Thyroid gland (tissue), 4 donors: Measurements from ENCODE around the gene DAAM2.

Experiments used
- POLR2A ChIP-seq, 2 donors: fragments of 450-650 bp; IDR thresholded peaks; one replicate each; pipeline ENCODE4 v1.6.1; 2017; ENCODE audit warnings: antibody characterized with exemption in 2 of 2, mild to moderate bottlenecking in 2 of 2, moderate library complexity in 1 of 2
- TF ChIP-seq, protein P1 (sequence below), 6 experiments: fragments of 200-600 bp in 3 of 6; fragments of 450-650 bp in 3 of 6; sonication (generic) in 3 of 6; IDR thresholded peaks; one replicate each; pipeline ENCODE4 v1.5.1; 2016 to 2019; ENCODE audit warnings: antibody characterized with exemption in 6 of 6, mild to moderate bottlenecking in 2 of 6, inconsistent platforms in 1 of 6, moderate library complexity in 1 of 6

GRCh38 chr6:39786649-39787048, 5.5 kb upstream of the DAAM2 start:
- TF ChIP-seq, protein P1, sequence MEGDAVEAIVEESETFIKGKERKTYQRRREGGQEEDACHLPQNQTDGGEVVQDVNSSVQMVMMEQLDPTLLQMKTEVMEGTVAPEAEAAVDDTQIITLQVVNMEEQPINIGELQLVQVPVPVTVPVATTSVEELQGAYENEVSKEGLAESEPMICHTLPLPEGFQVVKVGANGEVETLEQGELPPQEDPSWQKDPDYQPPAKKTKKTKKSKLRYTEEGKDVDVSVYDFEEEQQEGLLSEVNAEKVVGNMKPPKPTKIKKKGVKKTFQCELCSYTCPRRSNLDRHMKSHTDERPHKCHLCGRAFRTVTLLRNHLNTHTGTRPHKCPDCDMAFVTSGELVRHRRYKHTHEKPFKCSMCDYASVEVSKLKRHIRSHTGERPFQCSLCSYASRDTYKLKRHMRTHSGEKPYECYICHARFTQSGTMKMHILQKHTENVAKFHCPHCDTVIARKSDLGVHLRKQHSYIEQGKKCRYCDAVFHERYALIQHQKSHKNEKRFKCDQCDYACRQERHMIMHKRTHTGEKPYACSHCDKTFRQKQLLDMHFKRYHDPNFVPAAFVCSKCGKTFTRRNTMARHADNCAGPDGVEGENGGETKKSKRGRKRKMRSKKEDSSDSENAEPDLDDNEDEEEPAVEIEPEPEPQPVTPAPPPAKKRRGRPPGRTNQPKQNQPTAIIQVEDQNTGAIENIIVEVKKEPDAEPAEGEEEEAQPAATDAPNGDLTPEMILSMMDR (IDR thresholded peaks at IDR 0.05) = no peak
- TF ChIP-seq POLR2A (IDR thresholded peaks at IDR 0.05) = no peak
